ENCODE results near the gene CCER1.
"Not testable (repeated sequence)": the region's sequence is repeated elsewhere in the genome, so short reads cannot be mapped to it uniquely, and the experiment has no call there.

CCER1 gene

GRCh38 chr12:90954921-90955320, at the start of gene CCER1:
Gene CCER1, minus strand, starts transcription at chr12:90955176. Its CDS starts 434 bp downstream, at chr12:90954742.
- no peak for DNase-seq

GRCh38 chr12:91003737-91004136, 48.8 kb upstream of the CCER1 start:
- DNase-seq, result no peak

GRCh38 chr12:91001306-91001705, 46.3 kb upstream of the CCER1 start:
- no peak for DNase-seq

- no peak for DNase-seq
Observed at GRCh38 chr12:90999966-91000365, 45.0 kb upstream of the CCER1 start.

- no peak for DNase-seq
Observed at GRCh38 chr12:90999527-90999926, 44.6 kb upstream of the CCER1 start.

GRCh38 chr12:90995010-90995409, 40.0 kb upstream of the CCER1 start:
- no peak for DNase-seq

GRCh38 chr12:90991952-90992465, 37.0 kb upstream of the CCER1 start:
- DNase-seq, result no peak

- no peak for DNase-seq
Observed at GRCh38 chr12:90990611-90991010, 35.6 kb upstream of the CCER1 start.

GRCh38 chr12:90989686-90990111, 34.7 kb upstream of the CCER1 start:
- DNase-seq, result no peak

GRCh38 chr12:90987520-90987919, 32.5 kb upstream of the CCER1 start:
- no peak for DNase-seq

GRCh38 chr12:90987101-90987500, 32.1 kb upstream of the CCER1 start:
- DNase-seq, result no peak

GRCh38 chr12:90985331-90985730, 30.4 kb upstream of the CCER1 start:
- DNase-seq, result not testable (repeated sequence)

GRCh38 chr12:90984114-90984513, 29.1 kb upstream of the CCER1 start:
- no peak for DNase-seq

GRCh38 chr12:90982170-90982569, 27.2 kb upstream of the CCER1 start:
- no peak for DNase-seq

GRCh38 chr12:90979951-90980350, 25.0 kb upstream of the CCER1 start:
- DNase-seq, result no peak

GRCh38 chr12:90979019-90979418, 24.0 kb upstream of the CCER1 start:
- no peak for DNase-seq

GRCh38 chr12:90978117-90978770, 23.3 kb upstream of the CCER1 start:
- DNase-seq, result peak; percentile 70

- no peak for DNase-seq
Observed at GRCh38 chr12:90977224-90977623, 22.2 kb upstream of the CCER1 start.

GRCh38 chr12:90974286-90974685, 19.3 kb upstream of the CCER1 start:
- no peak for DNase-seq

GRCh38 chr12:90972226-90972625, 17.2 kb upstream of the CCER1 start:
- no peak for DNase-seq

- no peak for DNase-seq
Observed at GRCh38 chr12:90970911-90971310, 15.9 kb upstream of the CCER1 start.

GRCh38 chr12:90970471-90970870, 15.5 kb upstream of the CCER1 start:
- no peak for DNase-seq

- DNase-seq, result no peak
Observed at GRCh38 chr12:90969851-90970250, 14.9 kb upstream of the CCER1 start.

GRCh38 chr12:90969346-90969745, 14.4 kb upstream of the CCER1 start:
- DNase-seq, result no peak

- DNase-seq, result peak; percentile 39
Observed at GRCh38 chr12:90965204-90965603, 10.2 kb upstream of the CCER1 start.
